Duodenal mucosa (tissue), 2 donors: ENCODE measurements around the gene EFCAB11.

Experiments
- H3K27ac ChIP-seq: one replicate; pipeline ENCODE4 v1.7.0; 2013; ENCODE audit warnings: low read depth, low read length
- H3K27me3 ChIP-seq, 2 donors: one replicate each; pipeline ENCODE4 v1.7.0; 2013; ENCODE audit warnings: low read length in 2 of 2, control low read depth in 1 of 2; ENCODE audit not compliant: insufficient read depth in 2 of 2, control insufficient read depth in 1 of 2
- H3K36me3 ChIP-seq, 2 donors: one replicate each; pipeline ENCODE4 v1.7.0; 2013; ENCODE audit warnings: low read length in 2 of 2, control low read depth in 1 of 2; ENCODE audit not compliant: insufficient read depth in 2 of 2, control insufficient read depth in 1 of 2
- H3K4me1 ChIP-seq, 2 donors: one replicate each; pipeline ENCODE4 v1.7.0; 2013; ENCODE audit warnings: low read length in 2 of 2, control low read depth in 1 of 2; ENCODE audit not compliant: insufficient read depth in 2 of 2, control insufficient read depth in 1 of 2
- H3K4me3 ChIP-seq, 2 donors: one replicate each; pipeline ENCODE4 v1.7.0; 2013; ENCODE audit warnings: low read length in 2 of 2, low read depth in 1 of 2
- H3K9ac ChIP-seq, 2 donors: one replicate each; pipeline ENCODE4 v1.7.0; 2013; ENCODE audit warnings: low read length in 2 of 2, low read depth in 1 of 2
- H3K9me3 ChIP-seq, 2 donors: one replicate each; pipeline ENCODE4 v1.7.0; 2013; ENCODE audit warnings: low read length in 2 of 2, control low read depth in 1 of 2; ENCODE audit not compliant: control insufficient read depth in 1 of 2

The EFCAB11 gene

GRCh38 chr14:89856871-89857345 is 97.6 kb downstream of the EFCAB11 start:
- no peaks in the 10 kb centered on the region for H3K27me3 ChIP-seq
- no peak overlapping the region for H3K27ac ChIP-seq
- H3K4me1 ChIP-seq: peaks cover 8 to 18% of the 10 kb centered on the region in 2 donors

DNA sequence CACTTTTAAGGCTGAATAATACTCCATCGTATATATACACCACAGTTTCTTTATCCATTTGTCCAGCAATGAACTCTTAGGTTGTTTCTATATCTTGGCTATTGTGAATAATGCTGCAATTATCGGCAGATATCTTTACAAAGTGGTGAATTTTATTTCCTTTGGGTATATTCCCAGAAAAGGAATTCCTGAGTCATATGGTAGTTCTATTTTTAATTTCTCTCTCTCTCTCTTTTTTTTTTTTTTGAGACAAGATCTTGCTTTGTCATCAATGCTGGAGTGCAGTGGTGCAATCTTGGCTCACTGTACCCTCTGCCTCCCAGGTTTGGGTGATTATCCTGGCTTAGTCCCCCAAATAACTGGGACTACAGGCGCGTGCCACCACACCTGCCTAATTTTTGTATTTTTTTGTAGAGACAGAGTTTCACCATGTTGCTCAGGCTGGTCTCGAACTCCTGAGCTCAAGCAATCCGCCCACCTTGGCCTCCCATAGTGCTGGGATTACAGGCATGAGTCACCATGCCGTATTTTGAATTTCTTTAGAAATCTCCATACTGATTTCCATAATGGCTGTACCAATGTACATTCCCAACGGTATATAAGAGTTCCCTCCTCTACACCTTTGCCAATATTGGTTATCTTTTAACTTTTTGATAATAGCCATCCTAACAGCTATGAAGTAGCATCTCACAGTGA is 98.4 kb downstream of the EFCAB11 start:
- Histone ChIP-seq H3K27me3 (no peaks in the 10 kb centered on the region), H3K4me3 (no peak overlapping the region), H3K4me1 (peaks cover 11 to 18% of the 10 kb centered on the region in 2 donors), H3K9me3 (no peaks in the 10 kb centered on the region), H3K36me3 (no peaks in the 10 kb centered on the region), H3K27ac (no peak overlapping the region), H3K9ac (no peak overlapping the region)

More at GRCh38 chr14:89856871-89857345, 97.6 kb downstream of the EFCAB11 start:
- H3K9ac ChIP-seq: no peak overlapping the region
- no peak overlapping the region for H3K4me3 ChIP-seq
- H3K36me3 ChIP-seq: no peaks in the 10 kb centered on the region
- no peaks in the 10 kb centered on the region for H3K9me3 ChIP-seq

DNA sequence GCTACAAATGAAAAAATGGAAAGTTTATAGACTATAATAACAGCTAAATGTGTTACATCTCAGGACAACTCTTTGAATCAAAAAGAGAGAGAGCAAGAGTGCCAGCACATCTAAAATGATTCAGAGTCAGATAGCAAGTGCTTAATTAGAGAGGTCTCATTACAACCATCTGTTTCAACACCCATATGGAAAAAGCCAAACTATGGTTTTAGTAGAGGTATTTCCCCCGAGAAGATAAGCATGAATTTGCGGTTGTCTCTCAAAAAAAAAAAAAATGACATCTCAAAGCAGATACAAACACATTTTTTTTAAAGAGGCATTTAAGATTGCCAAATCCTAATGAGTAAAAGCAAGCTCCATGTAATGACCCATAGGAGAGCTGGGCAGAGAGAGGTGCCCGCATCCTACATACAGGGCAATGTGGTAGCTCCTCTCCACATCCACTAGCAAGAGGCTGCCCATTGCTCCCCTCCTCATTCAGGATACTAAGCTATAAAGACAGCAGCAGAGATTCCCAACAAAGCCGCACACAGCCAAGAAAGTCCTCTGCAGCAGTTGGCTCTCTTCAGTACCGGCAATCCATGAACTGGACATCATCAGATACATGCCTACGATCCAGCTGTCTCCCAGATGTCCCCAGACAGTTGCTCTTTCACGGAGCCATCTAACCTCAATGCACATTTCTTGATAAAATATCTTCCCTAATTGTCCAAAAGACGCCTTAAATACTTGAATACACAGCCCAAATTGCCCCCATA is 100.4 kb downstream of the EFCAB11 start:
- Histone ChIP-seq H3K9ac (no peak overlapping the region), H3K27ac (no peak overlapping the region), H3K9me3 (no peaks in the 10 kb centered on the region), H3K36me3 (no peaks in the 10 kb centered on the region), H3K27me3 (no peaks in the 10 kb centered on the region), H3K4me3 (no peak overlapping the region), H3K4me1 (peaks cover 16 to 30% of the 10 kb centered on the region in 2 donors)

GRCh38 chr14:89851106-89851505 is 103.4 kb downstream of the EFCAB11 start:
- Histone ChIP-seq H3K27ac (no peak overlapping the region), H3K4me3 (no peak overlapping the region), H3K9ac (no peak overlapping the region), H3K4me1 (peaks cover 8 to 12% of the 10 kb centered on the region in 2 donors), H3K36me3 (no peaks in the 10 kb centered on the region), H3K9me3 (no peaks in the 10 kb centered on the region), H3K27me3 (no peaks in the 10 kb centered on the region)

DNA sequence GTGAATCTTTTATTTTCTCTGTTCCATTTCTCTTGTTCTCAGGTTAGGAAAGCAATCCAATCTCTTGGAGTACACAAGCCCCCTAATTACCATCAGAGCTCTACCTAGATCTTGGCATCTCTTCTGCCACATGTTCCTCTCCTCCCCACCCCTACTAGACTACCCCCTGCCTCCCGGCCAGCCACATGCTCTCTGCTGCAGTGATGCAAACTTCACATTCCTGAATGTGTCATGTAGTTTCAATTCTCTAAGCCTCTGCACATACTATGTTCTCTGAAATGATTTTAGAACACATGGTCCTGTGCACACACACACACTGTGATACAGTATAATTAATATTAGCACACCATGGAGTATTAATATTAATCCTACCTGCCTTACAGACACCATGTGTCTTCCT is 104.6 kb downstream of the EFCAB11 start:
- Histone ChIP-seq H3K9me3 (no peaks in the 10 kb centered on the region), H3K27ac (no peak overlapping the region), H3K27me3 (no peaks in the 10 kb centered on the region), H3K36me3 (no peaks in the 10 kb centered on the region), H3K4me3 (no peak overlapping the region), H3K4me1 (peaks cover 8 to 12% of the 10 kb centered on the region in 2 donors), H3K9ac (no peak overlapping the region)

DNA sequence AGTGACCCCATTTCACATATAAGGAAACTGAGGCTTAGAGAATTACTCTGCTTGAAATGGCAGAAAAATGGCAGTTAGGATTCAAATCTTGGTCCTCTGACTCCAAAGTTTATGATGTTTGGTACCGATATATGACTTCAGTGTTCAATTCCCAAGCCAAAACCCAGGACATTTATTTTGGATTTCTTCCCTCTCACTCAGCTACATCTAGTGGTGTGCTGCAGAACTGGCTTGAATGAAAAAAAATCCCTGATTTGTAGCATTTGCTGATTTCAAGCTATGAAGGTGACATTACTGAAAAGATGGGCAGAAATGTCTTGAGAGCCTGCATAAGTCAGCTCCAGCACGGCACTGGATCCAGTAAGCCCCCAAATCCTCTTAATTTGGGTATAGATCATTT is 106.4 kb downstream of the EFCAB11 start:
- H3K27me3 ChIP-seq: no peaks in the 10 kb centered on the region
- H3K36me3 ChIP-seq: no peaks in the 10 kb centered on the region
- no peak overlapping the region for H3K27ac ChIP-seq
- peaks cover 8 to 12% of the 10 kb centered on the region in 2 donors for H3K4me1 ChIP-seq
- H3K9ac ChIP-seq: no peak overlapping the region
- no peaks in the 10 kb centered on the region for H3K9me3 ChIP-seq
- H3K4me3 ChIP-seq: no peak overlapping the region

GRCh38 chr14:89845346-89845745 is 109.2 kb downstream of the EFCAB11 start:
- H3K9me3 ChIP-seq: no peaks in the 10 kb centered on the region
- H3K4me1 ChIP-seq: peaks cover 8% of the 10 kb centered on the region in 2 donors
- H3K9ac ChIP-seq: no peak overlapping the region
- no peak overlapping the region for H3K4me3 ChIP-seq
- no peak overlapping the region for H3K27ac ChIP-seq
- no peaks in the 10 kb centered on the region for H3K27me3 ChIP-seq
- H3K36me3 ChIP-seq: no peaks in the 10 kb centered on the region

DNA sequence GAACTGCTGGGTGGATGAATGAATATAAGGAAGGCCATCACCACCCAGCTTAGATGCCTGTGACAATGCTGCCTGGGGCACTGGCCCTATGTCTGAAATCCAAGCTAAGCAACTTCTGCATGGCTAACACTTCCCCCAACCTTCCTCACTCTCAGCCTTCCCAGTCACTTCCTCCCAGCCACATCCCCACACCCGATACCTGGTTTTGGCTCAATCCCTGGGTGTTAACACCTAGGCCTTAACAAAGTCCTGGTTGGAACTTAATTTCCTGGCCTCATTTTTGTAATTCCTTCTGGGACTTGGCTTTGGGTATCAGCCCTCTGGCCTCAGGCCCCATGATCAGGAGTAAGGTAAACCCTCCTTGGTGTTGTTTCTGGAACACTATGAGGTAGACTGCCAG is 110.0 kb downstream of the EFCAB11 start:
- no peaks in the 10 kb centered on the region for H3K9me3 ChIP-seq
- H3K9ac ChIP-seq: no peak overlapping the region
- no peak overlapping the region for H3K27ac ChIP-seq
- H3K36me3 ChIP-seq: no peaks in the 10 kb centered on the region
- H3K4me1 ChIP-seq: peaks cover 4 to 8% of the 10 kb centered on the region in 2 donors
- H3K27me3 ChIP-seq: no peaks in the 10 kb centered on the region
- no peak overlapping the region for H3K4me3 ChIP-seq

DNA sequence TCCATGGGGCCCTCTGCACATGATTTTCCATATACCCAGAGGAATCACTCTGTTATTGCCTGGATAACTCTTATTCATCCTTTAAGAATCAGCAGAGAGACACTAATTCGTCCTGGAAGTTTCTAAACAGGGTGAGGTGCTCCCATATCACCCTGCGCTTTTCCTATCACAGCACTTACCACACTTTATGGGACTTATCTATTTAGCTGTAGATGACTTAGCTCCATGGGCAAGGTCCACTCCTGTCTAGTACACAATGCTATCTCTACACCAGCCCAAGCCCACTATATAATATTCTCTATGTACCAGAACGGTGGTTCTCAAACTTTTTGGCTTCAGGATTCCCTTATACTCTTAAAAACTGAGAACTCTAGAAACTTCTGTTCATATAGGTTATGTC is 111.7 kb downstream of the EFCAB11 start:
- no peaks in the 10 kb centered on the region for H3K9me3 ChIP-seq
- no peak overlapping the region for H3K4me3 ChIP-seq
- no peak overlapping the region for H3K27ac ChIP-seq
- no peaks in the 10 kb centered on the region for H3K27me3 ChIP-seq
- no peak overlapping the region for H3K9ac ChIP-seq
- H3K36me3 ChIP-seq: no peaks in the 10 kb centered on the region
- H3K4me1 ChIP-seq: peaks cover 4 to 8% of the 10 kb centered on the region in 2 donors

DNA sequence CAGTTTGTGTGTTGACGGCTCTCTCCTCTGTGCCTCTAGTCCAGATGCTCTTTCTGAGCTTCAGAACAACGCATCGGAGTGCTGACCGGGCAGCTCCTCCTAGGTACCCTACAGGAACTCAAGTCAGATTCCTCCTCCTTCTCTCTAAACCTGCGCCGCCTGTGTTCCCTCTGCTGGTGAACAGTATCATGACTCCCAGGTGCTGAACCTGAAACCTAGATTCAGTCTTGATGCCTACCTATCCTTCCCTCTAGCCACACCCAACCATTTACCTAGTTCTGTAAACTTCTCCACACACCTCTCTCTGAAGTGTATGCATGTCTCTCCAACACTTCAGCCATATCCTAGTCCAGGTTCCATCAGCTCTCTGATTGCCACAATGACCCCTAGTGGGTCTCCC is 112.7 kb downstream of the EFCAB11 start:
- Histone ChIP-seq H3K9ac (no peak overlapping the region), H3K4me3 (no peak overlapping the region), H3K27ac (no peak overlapping the region), H3K36me3 (no peaks in the 10 kb centered on the region), H3K9me3 (no peaks in the 10 kb centered on the region), H3K27me3 (no peaks in the 10 kb centered on the region), H3K4me1 (peaks cover 4 to 8% of the 10 kb centered on the region in 2 donors)
